ENCODE results near the gene PMM2. TPM values are rescaled to one million over a fixed set of nuclear protein-coding genes. Genes with fewer than 3 reads are reported as not detected.

Gene PMM2
- total and polyA plus RNA-seq, 2 experiments from 2014 or later, result 38.2 to 60.4 TPM

DNA sequence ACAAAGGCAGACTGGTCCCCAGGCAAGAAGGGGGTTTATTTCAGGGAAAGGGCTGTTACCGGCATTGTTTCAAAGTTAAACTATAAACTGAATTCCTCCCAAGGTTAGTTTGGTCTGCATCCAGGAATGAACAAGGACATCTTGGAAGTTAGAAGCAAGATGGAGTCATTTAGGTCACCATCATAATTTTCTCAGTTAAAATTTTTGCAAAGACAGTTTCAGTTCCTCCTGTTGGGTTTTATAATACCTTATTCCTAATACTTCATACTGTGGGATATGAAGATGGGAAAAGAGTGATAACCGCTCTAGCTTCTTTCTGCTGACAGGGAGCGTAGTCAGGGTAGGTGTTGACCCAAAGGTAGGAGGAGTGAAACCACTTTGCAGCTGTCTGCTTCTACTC lies 24.8 kb downstream of the PMM2 start:
- peak overlapping the region; percentile 13 for H3K27ac ChIP-seq (ENCODE audit: low read depth)
- TF ChIP-seq JUNB (IDR thresholded peaks at IDR 0.05; ENCODE audit: unreplicated experiment), result no peak
- TF ChIP-seq STAT1 (IDR thresholded peaks at IDR 0.05; ENCODE audit: unreplicated experiment), result no peak
- TF ChIP-seq CREB1 (CRISPR knock-in tag; IDR thresholded peaks at IDR 0.05; ENCODE audit: low read depth), result no peak
- TF ChIP-seq, protein P1, sequence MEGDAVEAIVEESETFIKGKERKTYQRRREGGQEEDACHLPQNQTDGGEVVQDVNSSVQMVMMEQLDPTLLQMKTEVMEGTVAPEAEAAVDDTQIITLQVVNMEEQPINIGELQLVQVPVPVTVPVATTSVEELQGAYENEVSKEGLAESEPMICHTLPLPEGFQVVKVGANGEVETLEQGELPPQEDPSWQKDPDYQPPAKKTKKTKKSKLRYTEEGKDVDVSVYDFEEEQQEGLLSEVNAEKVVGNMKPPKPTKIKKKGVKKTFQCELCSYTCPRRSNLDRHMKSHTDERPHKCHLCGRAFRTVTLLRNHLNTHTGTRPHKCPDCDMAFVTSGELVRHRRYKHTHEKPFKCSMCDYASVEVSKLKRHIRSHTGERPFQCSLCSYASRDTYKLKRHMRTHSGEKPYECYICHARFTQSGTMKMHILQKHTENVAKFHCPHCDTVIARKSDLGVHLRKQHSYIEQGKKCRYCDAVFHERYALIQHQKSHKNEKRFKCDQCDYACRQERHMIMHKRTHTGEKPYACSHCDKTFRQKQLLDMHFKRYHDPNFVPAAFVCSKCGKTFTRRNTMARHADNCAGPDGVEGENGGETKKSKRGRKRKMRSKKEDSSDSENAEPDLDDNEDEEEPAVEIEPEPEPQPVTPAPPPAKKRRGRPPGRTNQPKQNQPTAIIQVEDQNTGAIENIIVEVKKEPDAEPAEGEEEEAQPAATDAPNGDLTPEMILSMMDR (conservative IDR thresholded peaks at IDR 0.05; ENCODE audit: low read depth in 2 of 2), result no peak
- TF ChIP-seq, protein P2, sequence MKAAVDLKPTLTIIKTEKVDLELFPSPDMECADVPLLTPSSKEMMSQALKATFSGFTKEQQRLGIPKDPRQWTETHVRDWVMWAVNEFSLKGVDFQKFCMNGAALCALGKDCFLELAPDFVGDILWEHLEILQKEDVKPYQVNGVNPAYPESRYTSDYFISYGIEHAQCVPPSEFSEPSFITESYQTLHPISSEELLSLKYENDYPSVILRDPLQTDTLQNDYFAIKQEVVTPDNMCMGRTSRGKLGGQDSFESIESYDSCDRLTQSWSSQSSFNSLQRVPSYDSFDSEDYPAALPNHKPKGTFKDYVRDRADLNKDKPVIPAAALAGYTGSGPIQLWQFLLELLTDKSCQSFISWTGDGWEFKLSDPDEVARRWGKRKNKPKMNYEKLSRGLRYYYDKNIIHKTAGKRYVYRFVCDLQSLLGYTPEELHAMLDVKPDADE (IDR thresholded peaks at IDR 0.05), result no peak
- TF ChIP-seq ZNF331 (CRISPR knock-in tag; IDR thresholded peaks at IDR 0.05; ENCODE audit: low read depth), result no peak
- TF ChIP-seq EZH2 (IDR thresholded peaks at IDR 0.05; ENCODE audit: low read depth, unreplicated experiment), result no peak
- TF ChIP-seq ZNF114 (CRISPR knock-in tag; IDR thresholded peaks at IDR 0.05), result no peak
- peaks cover 11% of the 10 kb centered on the region; the same call in 1 of the 2 replicates for H3K4me1 ChIP-seq (ENCODE audit: insufficient read depth)
- no peak overlapping the region for H2AFZ ChIP-seq
- H3K9me2 ChIP-seq (ENCODE audit: insufficient read depth), result no peaks in the 10 kb centered on the region
- Mint-ChIP-seq H3K9me3 (no peaks in the 10 kb centered on the region), H3K4me1 (peaks cover 23% of the 10 kb centered on the region), H3K4me3 (no peak overlapping the region; the same call in 2 of the 3 replicates), H3K36me3 (ENCODE audit: low read depth) (peaks cover 86% of the 10 kb centered on the region), H3K27me3 (ENCODE audit: insufficient read depth, low read depth, poor library complexity) (peaks cover 2% of the 10 kb centered on the region), H3K27ac (peak overlapping the region; percentile 46; the same call in 1 of the 2 replicates)
- no peak overlapping the region for H3K4me3 ChIP-seq
- peaks cover 10% of the 10 kb centered on the region for H3K36me3 ChIP-seq (ENCODE audit: insufficient read depth)
- H3K27me3 ChIP-seq (ENCODE audit: insufficient read depth), result no peaks in the 10 kb centered on the region
- no peak for DNase-seq (ENCODE audit: low spot score)
- 0 out of 2 replicates have a peak, but pooled peaks cover 6% of the 10 kb centered on the region for H3K79me2 ChIP-seq (replicated peaks; ENCODE audit: insufficient read depth)
- H3K4me2 ChIP-seq, result 0 out of 2 replicates have a peak overlapping the region, but pooled peaks have one; percentile 9
- H4K20me1 ChIP-seq (replicated peaks; ENCODE audit: insufficient read depth), result no peaks in the 10 kb centered on the region; the same call in 1 of the 2 replicates
- H3F3A ChIP-seq (replicated peaks; ENCODE audit: low read depth), result peaks cover 14% of the 10 kb centered on the region; the same call in 1 of the 2 replicates
- ATAC-seq, result peak; percentile 69; the same call in 2 of the 3 replicates

DNA sequence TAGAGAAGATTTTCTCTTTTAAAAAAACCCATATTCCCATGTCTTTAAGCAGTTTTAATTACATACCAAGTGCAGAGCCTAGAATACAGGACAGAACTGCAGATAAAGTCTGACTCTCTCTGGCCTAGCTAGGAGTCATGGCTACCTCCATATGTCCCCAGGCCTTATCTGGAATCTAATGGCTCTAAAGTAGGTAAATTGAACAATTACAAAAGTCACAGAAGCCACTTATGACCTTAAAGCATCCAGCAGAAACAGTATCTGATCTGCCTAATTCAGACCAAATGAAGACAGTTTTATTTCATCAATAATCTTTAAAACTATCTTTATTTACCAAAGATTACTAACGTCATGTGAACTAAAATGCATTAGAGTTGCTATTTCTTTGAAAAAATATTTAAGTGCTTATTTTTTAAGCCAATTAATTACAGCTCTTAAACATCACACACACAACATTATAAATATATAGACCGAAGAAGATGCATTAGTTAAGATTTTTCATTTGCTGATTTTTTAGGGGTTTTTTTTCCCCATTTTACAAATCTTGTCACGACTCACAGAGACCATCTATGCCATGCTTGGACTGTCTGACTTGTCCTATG lies 28.7 kb downstream of the PMM2 start:
- H3K9me3 Mint-ChIP-seq, result no peaks in the 10 kb centered on the region; the same call in 2 of the 3 replicates
- H3K4me2 ChIP-seq, result no peak overlapping the region
- H3K4me1 ChIP-seq (ENCODE audit: insufficient read depth), result peaks cover 44% of the 10 kb centered on the region
- no peak overlapping the region for H3K4me3 Mint-ChIP-seq
- H3K27me3 Mint-ChIP-seq (ENCODE audit: insufficient read depth, low read depth, poor library complexity), result peaks cover 8% of the 10 kb centered on the region
- H3K27me3 ChIP-seq (ENCODE audit: insufficient read depth), result no peaks in the 10 kb centered on the region
- no peak for DNase-seq (ENCODE audit: low spot score)
- H3K27ac Mint-ChIP-seq, result no peak overlapping the region; the same call in 1 of the 2 replicates
- peaks cover 45% of the 10 kb centered on the region for H3K4me1 Mint-ChIP-seq
- H3K27ac ChIP-seq (ENCODE audit: low read depth), result peak overlapping the region; percentile 64
- ATAC-seq, result no peak
- no peak overlapping the region for H3K4me3 ChIP-seq
- peaks cover 10% of the 10 kb centered on the region for H3K36me3 ChIP-seq (ENCODE audit: insufficient read depth)
- H3K79me2 ChIP-seq (replicated peaks; ENCODE audit: insufficient read depth), result no peaks in the 10 kb centered on the region; the same call in 1 of the 2 replicates
- H3F3A ChIP-seq (replicated peaks; ENCODE audit: low read depth), result peaks cover 29% of the 10 kb centered on the region
- H3K36me3 Mint-ChIP-seq (ENCODE audit: low read depth), result peaks cover 79% of the 10 kb centered on the region
- TF ChIP-seq ZNF114 (CRISPR knock-in tag; IDR thresholded peaks at IDR 0.05) (no peak), EZH2phosphoT487 (IDR thresholded peaks at IDR 0.05; ENCODE audit: unreplicated experiment) (no peak), ZNF331 (CRISPR knock-in tag; IDR thresholded peaks at IDR 0.05; ENCODE audit: low read depth) (no peak), JUNB (IDR thresholded peaks at IDR 0.05; ENCODE audit: unreplicated experiment) (no peak)
- TF ChIP-seq, protein P2 (IDR thresholded peaks at IDR 0.05), result no peak
- no peaks in the 10 kb centered on the region for H3K9me2 ChIP-seq (ENCODE audit: insufficient read depth)
- H2AFZ ChIP-seq, result no peak overlapping the region
- H4K20me1 ChIP-seq (replicated peaks; ENCODE audit: insufficient read depth), result no peaks in the 10 kb centered on the region
